K562 (cell line): ENCODE results near the gene PPP1CC. TPM values are rescaled to one million over a fixed set of nuclear protein-coding genes. Genes with fewer than 3 reads are reported as not detected.

Experiments
- BRD4 ChIP-seq: fragments of 200-600 bp; sonication (generic); IDR thresholded peaks from 2 replicates; pipeline ENCODE4 v1.6.1; 2017; ENCODE audit warnings: inconsistent platforms
- DACH1 ChIP-seq: fragments of 450-650 bp; IDR thresholded peaks from 2 replicates; pipeline ENCODE4 v1.6.1; 2018; ENCODE audit not compliant: partially characterized antibody
- DNMT1 ChIP-seq: fragments of 450-650 bp; IDR thresholded peaks from 2 replicates; pipeline ENCODE4 v1.6.1; 2016; ENCODE audit warnings: antibody characterized with exemption, mild to moderate bottlenecking
- EP300 ChIP-seq: IDR thresholded peaks from 2 replicates; pipeline ENCODE4 v1.6.1; 2012; ENCODE audit warnings: low read length, improper control_type of control experiment
- FOXA1 ChIP-seq: fragments of 450-650 bp; IDR thresholded peaks from 2 replicates; pipeline ENCODE4 v1.6.1; 2016; ENCODE audit warnings: mild to moderate bottlenecking, borderline replicate concordance
- FOXJ2 ChIP-seq: fragments of 200-800 bp; sonication (Bioruptor generic); IDR thresholded peaks from 2 replicates; pipeline ENCODE4 v1.6.1; 2016; ENCODE audit warnings: missing genetic modification characterization, missing compliant biosample characterization
- FOXK2 ChIP-seq, 2 experiments: fragments of 450-650 bp; IDR thresholded peaks in 1 of 2; conservative IDR thresholded peaks in 1 of 2; 2 replicates each; pipeline ENCODE4 v1.6.1; 2016; ENCODE audit warnings: low read depth in 2 of 2, mild to moderate bottlenecking in 1 of 2
- GATA2 ChIP-seq: sonication (generic); formaldehyde crosslinking; IDR thresholded peaks from 2 replicates; pipeline ENCODE4 v1.4.0; 2020; ENCODE audit warnings: mild to moderate bottlenecking, missing genetic modification reagents
- HDAC1 ChIP-seq, 2 experiments: fragments of 450-650 bp; IDR thresholded peaks; 2 replicates each; pipeline ENCODE4 v1.6.1; 2016 to 2017; ENCODE audit warnings: inconsistent platforms in 1 of 2, mild to moderate bottlenecking in 1 of 2, moderate library complexity in 1 of 2
- HNRNPL ChIP-seq: fragments of 200-400 bp; formaldehyde crosslinking; IDR thresholded peaks from 2 replicates; pipeline ENCODE4 v1.6.1; 2017; ENCODE audit warnings: low read depth, mild to moderate bottlenecking, low read length
- PHB ChIP-seq: fragments of 250-450 bp; sonication (Bioruptor Pico); IDR thresholded peaks from 2 replicates; pipeline ENCODE4 v1.5.0; 2021
- PHTF2 ChIP-seq: fragments of 250-450 bp; sonication (Bioruptor Pico); IDR thresholded peaks from 2 replicates; pipeline ENCODE4 v1.5.0; 2021; ENCODE audit warnings: mild to moderate bottlenecking
- POLR2AphosphoS5 ChIP-seq: IDR thresholded peaks from 2 replicates; pipeline ENCODE4 v1.6.1; 2011; ENCODE audit warnings: mild to moderate bottlenecking, low read depth, low read length, moderate library complexity; ENCODE audit not compliant: control insufficient read depth, insufficient read depth
- RAD51 ChIP-seq: fragments of 450-650 bp; IDR thresholded peaks from 2 replicates; pipeline ENCODE4 v1.7.1; 2016; ENCODE audit warnings: low read depth, mild to moderate bottlenecking, borderline replicate concordance
- RBM39 ChIP-seq: fragments of 200-400 bp; formaldehyde crosslinking; optimal IDR thresholded peaks from 2 replicates; pipeline ENCODE3; 2018; ENCODE audit warnings: low read depth, low read length
- TCF3 ChIP-seq: sonication (generic); formaldehyde crosslinking; IDR thresholded peaks from 2 replicates; pipeline ENCODE4 v1.4.0; 2020; ENCODE audit warnings: mild to moderate bottlenecking, missing genetic modification reagents
- THRA ChIP-seq: fragments of 450-650 bp; IDR thresholded peaks from 2 replicates; pipeline ENCODE4 v1.6.1; 2017; ENCODE audit warnings: mild to moderate bottlenecking, moderate library complexity
- ZBTB33 ChIP-seq: sonication (generic); formaldehyde crosslinking; IDR thresholded peaks from 2 replicates; pipeline ENCODE4 v1.8.1; 2023; ENCODE audit warnings: mild to moderate bottlenecking, missing genetic modification reagents
- ZNF146 ChIP-seq: IDR thresholded peaks from one replicate; pipeline ENCODE4 v1.6.1; 2018; ENCODE audit warnings: missing compliant biosample characterization; ENCODE audit not compliant: unreplicated experiment
- ZNF232 ChIP-seq: sonication (generic); formaldehyde crosslinking; IDR thresholded peaks from 2 replicates; pipeline ENCODE4 v1.8.0; 2022; ENCODE audit warnings: mild to moderate bottlenecking, missing genetic modification reagents
- ZNF609 ChIP-seq: sonication (generic); formaldehyde crosslinking; IDR thresholded peaks from 2 replicates; pipeline ENCODE4 v1.8.1; 2023; ENCODE audit warnings: missing genetic modification reagents, mild to moderate bottlenecking, borderline replicate concordance
- ZNF695 ChIP-seq: fragments of 450-650 bp; formaldehyde crosslinking; IDR thresholded peaks from 2 replicates; pipeline ENCODE4 v1.4.0; 2020; ENCODE audit warnings: mild to moderate bottlenecking, moderate library complexity
- polyA plus RNA-seq, 8 experiments: library from polyadenylated mRNA; depleted of rRNA in 4 of 8; stranded (reverse) in 5 of 8; unstranded in 3 of 8; fragments of >200 nt; fragmentation: Nextera tagmentation in 2 of 8; fragmentation: Illumina TruSeq in 1 of 8; extraction: Ambion mirVana in 2 of 8; extraction: Trizol in 1 of 8; gene quantifications; 2 replicates each; pipeline versions ENCODE4 v1.2.1 to v1.2.3, GENCODE V29; 2011 to 2014; ENCODE audit warnings: inconsistent platforms in 1 of 8, missing spikeins in 1 of 8
- total RNA-seq, 7 experiments: library from RNA; depleted of rRNA in 6 of 7; stranded (reverse); fragments of >200 nt in 6 of 7; fragmentation: Illumina TruSeq in 2 of 7; extraction: Trizol in 2 of 7; gene quantifications; 2 replicates each; pipeline versions ENCODE4 v1.2.1 to v1.2.3, GENCODE V29; 2011 to 2021; ENCODE audit warnings: low replicate concordance in 1 of 7

The PPP1CC gene
- total and polyA plus RNA-seq, 9 of the 15 experiments (the other 6 are each of a cell fraction or from before 2014, with no cell fraction given) = 67.4 to 286 (median 195) TPM

GRCh38 chr12:110698171-110698902 lies 44.4 kb downstream of the PPP1CC start (continued):
- TF ChIP-seq BRD4 (no peak), FOXK2 (conservative IDR thresholded peaks at IDR 0.05 in 1 of 2, IDR thresholded peaks at IDR 0.05 in 1 of 2; ENCODE audit: low read depth in 2 of 2) (peak; percentile 86 to 89), DNMT1 (no peak), FOXJ2 (tag) (no peak), ZNF232 (CRISPR knock-in tag) (no peak), HDAC1 (IDR thresholded peaks at IDR 0.05) (peak in 1 of 2 experiments; percentile 66; a peak in 2 of 4 replicates), ZNF609 (CRISPR knock-in tag) (no peak), RBM39 (no peak), POLR2AphosphoS5 (no peak), RAD51 (peak; percentile 82), ZNF146 (CRISPR knock-in tag) (no peak), ZBTB33 (CRISPR knock-in tag) (peak; percentile 76; the same call in 1 of the 2 replicates), HNRNPL (no peak), DACH1 (no peak), PHTF2 (no peak), GATA2 (CRISPR knock-in tag) (no peak), EP300 (peak; percentile 39; the same call in 1 of the 2 replicates), PHB (CRISPR knock-in tag) (no peak), THRA (no peak), ZNF695 (CRISPR knock-in tag) (no peak), FOXA1 (no peak), TCF3 (CRISPR knock-in tag) (no peak)
